ELF-1 (cell line): ENCODE measurements around the gene IGSF21.

Experiments used
- DNase-seq: peaks from one replicate; pipeline ENCODE4 v3.0.0-alpha.2; 2016; ENCODE audit warnings: low read depth, low spot score

Gene IGSF21

GRCh38 chr1:18417316-18418269 lies 310.0 kb downstream of the IGSF21 start:
- no peak for DNase-seq

DNA sequence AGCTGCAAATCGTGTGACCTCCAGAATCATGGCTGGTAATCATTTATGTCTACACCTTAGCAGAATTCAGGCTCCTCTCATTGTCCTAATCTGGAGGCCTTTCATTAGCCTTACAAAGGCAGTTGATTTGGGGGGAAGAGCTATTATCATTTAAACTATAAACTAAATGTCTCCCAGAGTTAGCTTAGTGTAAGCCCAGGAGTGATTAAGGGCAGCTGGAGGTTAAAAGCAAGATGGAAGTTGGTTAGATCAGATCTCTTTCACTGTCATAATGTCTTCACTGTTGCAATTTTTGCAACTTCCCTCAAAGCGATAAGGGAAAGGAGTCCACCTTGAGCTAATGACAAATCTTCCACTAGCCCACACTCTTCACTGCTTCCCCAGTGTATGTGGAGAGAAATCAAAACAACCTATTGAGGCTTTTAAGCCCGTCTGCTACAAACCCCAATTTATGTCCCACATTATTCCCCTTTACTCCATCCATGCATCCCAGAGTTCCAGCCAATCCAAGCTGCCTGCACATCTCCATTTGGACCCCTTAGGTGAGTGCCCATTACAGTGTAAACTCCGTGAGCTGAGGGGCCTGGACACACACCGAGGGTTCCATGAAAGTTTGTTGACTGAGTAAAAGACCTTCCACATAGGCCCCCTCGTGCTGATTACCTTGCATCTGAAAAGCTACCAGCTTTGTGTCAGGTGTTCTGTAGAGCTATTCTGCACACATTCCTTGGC lies 311.7 kb downstream of the IGSF21 start:
- DNase-seq = no peak

GRCh38 chr1:18419845-18420184 lies 312.2 kb downstream of the IGSF21 start:
- DNase-seq = no peak

GRCh38 chr1:18422076-18422777 lies 314.6 kb downstream of the IGSF21 start:
- DNase-seq = no peak

GRCh38 chr1:18422954-18423353 lies 315.4 kb downstream of the IGSF21 start:
- no peak for DNase-seq

DNA sequence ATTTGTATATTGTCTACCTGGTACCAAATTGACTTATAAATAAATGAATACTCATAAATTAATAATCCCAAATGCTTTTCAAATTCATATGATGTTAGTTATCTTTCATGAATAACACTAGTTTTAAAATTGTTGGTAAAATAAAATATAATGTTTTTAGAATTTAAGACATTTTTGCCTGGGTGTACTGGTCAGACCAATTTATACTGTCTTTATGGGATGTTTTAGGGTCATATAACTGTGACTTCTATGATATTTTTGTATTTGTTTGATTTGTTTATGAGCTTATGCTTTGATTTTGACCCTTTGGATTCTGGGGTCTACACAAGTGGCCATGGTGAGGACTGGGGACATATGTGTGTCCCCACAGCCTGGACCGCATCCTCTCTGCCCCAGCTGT lies 319.0 kb downstream of the IGSF21 start:
- DNase-seq = no peak
